Subcutaneous abdominal adipose tissue (tissue), 5 donors: ENCODE results near the gene FANCE.

Experiments used
- H3K27ac ChIP-seq: one replicate; pipeline ENCODE4 v1.7.0; 2013; ENCODE audit warnings: low read depth, mild to moderate bottlenecking, inconsistent platforms, low read length, moderate library complexity
- H3K27me3 ChIP-seq, 5 donors: one replicate each; pipeline ENCODE4 v1.7.0; 2013; ENCODE audit warnings: low read length in 5 of 5, inconsistent platforms in 1 of 5; ENCODE audit not compliant: control insufficient read depth in 5 of 5, insufficient read depth in 4 of 5
- H3K36me3 ChIP-seq, 5 donors: one replicate each; pipeline ENCODE4 v1.7.0; 2013; ENCODE audit warnings: low read length in 5 of 5; ENCODE audit not compliant: control insufficient read depth in 5 of 5, insufficient read depth in 5 of 5
- H3K4me1 ChIP-seq, 5 donors: one replicate each; pipeline ENCODE4 v1.7.0; 2013; ENCODE audit warnings: low read length in 5 of 5, mild to moderate bottlenecking in 3 of 5, moderate library complexity in 1 of 5; ENCODE audit not compliant: control insufficient read depth in 5 of 5, insufficient read depth in 5 of 5
- H3K4me3 ChIP-seq, 5 donors: one replicate each; pipeline ENCODE4 v1.7.0; 2013; ENCODE audit warnings: low read length in 5 of 5, low read depth in 1 of 5
- H3K9ac ChIP-seq, 5 donors: one replicate each; pipeline ENCODE4 v1.7.0; 2013; ENCODE audit warnings: low read length in 5 of 5, mild to moderate bottlenecking in 4 of 5, moderate library complexity in 3 of 5
- H3K9me3 ChIP-seq, 5 donors: one replicate each; pipeline ENCODE4 v1.7.0; 2013; ENCODE audit warnings: low read length in 5 of 5; ENCODE audit not compliant: control insufficient read depth in 5 of 5
- donor health status: healthy.
- donor health status: healthy.
- donor health status: healthy.
- donor health status: healthy.
- donor health status: healthy.

The FANCE gene

GRCh38 chr6:35415065-35415891 is 36.9 kb upstream of the FANCE start:
- Histone ChIP-seq H3K27ac (no peak overlapping the region), H3K4me3 (no peak overlapping the region), H3K9ac (no peak overlapping the region), H3K36me3 (peaks cover 5 to 59% (median 43%) of the 10 kb centered on the region in 5 donors), H3K9me3 (no peaks in the 10 kb centered on the region), H3K27me3 (no peaks in the 10 kb centered on the region), H3K4me1 (peaks cover 0 to 29% (median 18%) of the 10 kb centered on the region in 5 donors)

- H3K27ac ChIP-seq = no peak overlapping the region
- H3K27me3 ChIP-seq = no peaks in the 10 kb centered on the region
- no peak overlapping the region for H3K9ac ChIP-seq
- peaks cover 0 to 29% (median 18%) of the 10 kb centered on the region in 5 donors for H3K4me1 ChIP-seq
- H3K9me3 ChIP-seq = no peaks in the 10 kb centered on the region
- peaks cover 3 to 48% (median 31%) of the 10 kb centered on the region in 5 donors for H3K36me3 ChIP-seq
- no peak overlapping the region for H3K4me3 ChIP-seq
Observed at GRCh38 chr6:35417979-35418661, 34.0 kb upstream of the FANCE start.

- no peaks in the 10 kb centered on the region for H3K9me3 ChIP-seq
- H3K27ac ChIP-seq = no peak overlapping the region
- no peaks in the 10 kb centered on the region for H3K27me3 ChIP-seq
- H3K4me1 ChIP-seq = peaks cover 0 to 29% (median 18%) of the 10 kb centered on the region in 5 donors
- H3K36me3 ChIP-seq = peaks cover 0 to 46% (median 33%) of the 10 kb centered on the region in 5 donors
- H3K4me3 ChIP-seq = no peak overlapping the region
- H3K9ac ChIP-seq = no peak overlapping the region
Observed at GRCh38 chr6:35419417-35419816, 32.7 kb upstream of the FANCE start.

DNA sequence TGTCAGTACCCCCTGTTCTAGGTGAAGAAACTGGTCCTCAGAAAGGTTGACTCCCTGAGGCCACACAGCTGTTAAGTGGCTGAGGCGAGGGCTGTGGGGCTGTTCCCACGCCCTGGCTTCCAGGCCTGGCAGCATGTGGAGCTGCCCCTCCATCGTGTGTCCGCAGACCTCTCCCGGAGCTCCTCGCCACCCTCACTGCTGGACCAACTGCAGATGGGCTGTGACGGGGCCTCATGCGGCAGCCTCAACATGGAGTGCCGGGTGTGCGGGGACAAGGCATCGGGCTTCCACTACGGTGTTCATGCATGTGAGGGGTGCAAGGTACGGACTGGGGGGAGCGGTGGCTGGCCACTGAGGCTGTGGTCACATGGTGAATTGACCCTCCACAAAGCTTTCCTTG is 32.2 kb upstream of the FANCE start:
- Histone ChIP-seq H3K36me3 (peaks cover 0 to 45% (median 33%) of the 10 kb centered on the region in 5 donors), H3K9ac (no peak overlapping the region), H3K4me3 (no peak overlapping the region), H3K9me3 (no peaks in the 10 kb centered on the region), H3K27me3 (no peaks in the 10 kb centered on the region), H3K27ac (no peak overlapping the region), H3K4me1 (peaks cover 0 to 27% (median 17%) of the 10 kb centered on the region in 5 donors)

DNA sequence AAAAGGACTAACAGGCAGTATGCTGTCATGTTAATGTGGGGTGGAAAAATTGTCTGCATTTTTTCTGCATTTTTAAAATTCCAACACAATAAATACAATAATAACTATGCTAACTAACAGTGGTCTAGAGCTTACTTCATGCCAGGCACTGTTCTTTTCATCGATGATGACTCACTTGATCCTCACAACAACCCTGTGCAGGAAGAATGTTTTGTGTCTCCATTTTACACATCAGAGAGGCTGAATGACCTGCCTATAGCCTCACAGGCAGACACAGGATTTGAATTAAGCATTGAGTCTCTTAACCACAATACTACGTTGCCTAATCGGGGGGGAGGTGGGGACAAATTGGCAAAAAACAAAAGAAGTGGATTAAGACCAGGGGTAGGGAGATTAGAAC is 26.9 kb upstream of the FANCE start:
- Histone ChIP-seq H3K9ac (no peak overlapping the region), H3K27me3 (no peaks in the 10 kb centered on the region), H3K36me3 (peaks cover 0 to 55% (median 43%) of the 10 kb centered on the region in 5 donors), H3K4me3 (no peak overlapping the region), H3K9me3 (peaks cover 0 to 16% (median 8%) of the 10 kb centered on the region in 5 donors), H3K4me1 (peaks cover 0 to 17% (median 14%) of the 10 kb centered on the region in 5 donors), H3K27ac (no peak overlapping the region)

- H3K27ac ChIP-seq = no peak overlapping the region
- H3K36me3 ChIP-seq = peaks cover 0 to 53% (median 43%) of the 10 kb centered on the region in 5 donors
- no peak overlapping the region for H3K4me3 ChIP-seq
- no peak overlapping the region for H3K9ac ChIP-seq
- H3K4me1 ChIP-seq = peaks cover 0 to 17% (median 14%) of the 10 kb centered on the region in 5 donors
- peaks cover 0 to 16% (median 8%) of the 10 kb centered on the region in 5 donors for H3K9me3 ChIP-seq
- no peaks in the 10 kb centered on the region for H3K27me3 ChIP-seq
Observed at GRCh38 chr6:35426074-35426473, 26.1 kb upstream of the FANCE start.

DNA sequence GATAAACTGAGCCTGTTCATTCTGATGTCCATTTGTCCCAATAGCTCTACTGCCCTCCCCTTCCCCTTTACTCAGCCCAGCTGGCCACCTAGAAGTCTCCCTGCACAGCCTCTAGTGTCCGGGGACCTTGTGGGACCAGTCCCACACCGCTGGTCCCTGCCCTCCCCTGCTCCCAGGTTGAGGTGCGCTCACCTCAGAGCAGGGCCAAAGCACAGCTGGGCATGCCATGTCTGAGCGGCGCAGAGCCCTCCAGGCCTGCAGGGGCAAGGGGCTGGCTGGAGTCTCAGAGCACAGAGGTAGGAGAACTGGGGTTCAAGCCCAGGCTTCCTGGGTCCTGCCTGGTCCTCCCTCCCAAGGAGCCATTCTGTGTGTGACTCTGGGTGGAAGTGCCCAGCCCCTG is 24.7 kb upstream of the FANCE start:
- H3K4me1 ChIP-seq = peaks cover 0 to 23% (median 18%) of the 10 kb centered on the region in 5 donors
- H3K27ac ChIP-seq = no peak overlapping the region
- H3K36me3 ChIP-seq = peaks cover 0 to 42% (median 34%) of the 10 kb centered on the region in 5 donors
- no peak overlapping the region for H3K4me3 ChIP-seq
- peaks cover 0 to 16% (median 8%) of the 10 kb centered on the region in 5 donors for H3K9me3 ChIP-seq
- H3K27me3 ChIP-seq = no peaks in the 10 kb centered on the region
- H3K9ac ChIP-seq = no peak overlapping the region

DNA sequence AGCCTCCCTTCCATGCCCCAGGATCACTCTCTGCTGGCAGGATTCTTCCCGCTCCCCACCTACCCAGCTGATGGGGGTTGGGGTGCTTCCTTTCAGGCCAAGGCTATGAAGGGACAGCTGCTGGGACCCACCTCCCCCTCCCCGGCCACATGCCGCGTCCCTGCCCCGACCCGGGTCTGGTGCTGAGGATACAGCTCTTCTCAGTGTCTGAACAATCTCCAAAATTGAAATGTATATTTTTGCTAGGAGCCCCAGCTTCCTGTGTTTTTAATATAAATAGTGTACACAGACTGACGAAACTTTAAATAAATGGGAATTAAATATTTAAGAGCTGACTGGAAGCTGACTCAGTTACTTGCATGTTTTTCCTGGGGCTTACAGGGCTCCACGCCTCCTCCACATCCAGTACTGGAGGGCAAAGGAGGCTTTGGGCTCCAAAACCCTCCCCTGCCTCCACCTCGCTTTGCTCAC is 24.3 kb upstream of the FANCE start:
- Histone ChIP-seq H3K9ac (no peak overlapping the region), H3K27me3 (no peaks in the 10 kb centered on the region), H3K4me3 (no peak overlapping the region), H3K4me1 (peaks cover 0 to 25% (median 21%) of the 10 kb centered on the region in 5 donors), H3K36me3 (peaks cover 0 to 40% (median 32%) of the 10 kb centered on the region in 5 donors), H3K9me3 (peaks cover 0 to 16% (median 8%) of the 10 kb centered on the region in 5 donors), H3K27ac (no peak overlapping the region)

- Histone ChIP-seq H3K9ac (no peak overlapping the region), H3K36me3 (peaks cover 0 to 38% (median 32%) of the 10 kb centered on the region in 5 donors), H3K4me1 (peaks cover 0 to 25% (median 21%) of the 10 kb centered on the region in 5 donors), H3K9me3 (peaks cover 0 to 16% (median 8%) of the 10 kb centered on the region in 5 donors), H3K27me3 (no peaks in the 10 kb centered on the region), H3K4me3 (peak overlapping the region in 1 of 5 donors; percentile 17), H3K27ac (no peak overlapping the region)
Observed at GRCh38 chr6:35428421-35429149, 23.6 kb upstream of the FANCE start.
